Fibroblast of villous mesenchyme (primary cell): ENCODE measurements around the gene PIP4P1. TPM values are rescaled to one million over a fixed set of nuclear protein-coding genes. Genes with fewer than 3 reads are reported as not detected.

Experiments used
- DNase-seq: peaks from one replicate; pipeline ENCODE4 v3.0.0-alpha.2; 2010; ENCODE audit warnings: low read depth
- H3K4me3 ChIP-seq: 2 replicates; pipeline ENCODE4 v1.5.1; 2011; ENCODE audit warnings: low read depth, mild to moderate bottlenecking, low read length
- CTCF ChIP-seq: IDR thresholded peaks from 2 replicates; pipeline ENCODE4 v1.5.1; 2012; ENCODE audit warnings: low read depth, mild to moderate bottlenecking, low read length; ENCODE audit not compliant: insufficient read depth
- total RNA-seq: library from RNA; depleted of rRNA; stranded (reverse); fragments of >200 nt; gene quantifications from 2 replicates; pipeline ENCODE4 v1.2.3, GENCODE V29; 2012

The PIP4P1 gene
- total RNA-seq, 1 donor: 20.7 TPM

- H3K4me3 ChIP-seq: no peak overlapping the region
- peak; percentile 39 for DNase-seq
- TF ChIP-seq CTCF: no peak
Observed at GRCh38 chr14:20427231-20428009, 33.8 kb downstream of the PIP4P1 start.

GRCh38 chr14:20424851-20425250 lies 36.4 kb downstream of the PIP4P1 start:
- no peak for TF ChIP-seq CTCF
- H3K4me3 ChIP-seq: no peak overlapping the region
- no peak for DNase-seq

- no peak for DNase-seq
- no peak for TF ChIP-seq CTCF
- H3K4me3 ChIP-seq: no peak overlapping the region
Observed at GRCh38 chr14:20422886-20423285, 38.3 kb downstream of the PIP4P1 start.

GRCh38 chr14:20421267-20421666 lies 40.0 kb downstream of the PIP4P1 start:
- no peak for TF ChIP-seq CTCF
- no peak overlapping the region for H3K4me3 ChIP-seq
- no peak for DNase-seq

- no peak overlapping the region for H3K4me3 ChIP-seq
- TF ChIP-seq CTCF: no peak
- DNase-seq: no peak
Observed at GRCh38 chr14:20419419-20419818, 41.8 kb downstream of the PIP4P1 start.

- TF ChIP-seq CTCF: no peak
- no peak for DNase-seq
- H3K4me3 ChIP-seq: no peak overlapping the region
Observed at GRCh38 chr14:20418501-20418909, 42.7 kb downstream of the PIP4P1 start.
